AG04449 (cell line): Measurements from ENCODE around the gene LAMA3.

Source experiments
- CTCF ChIA-PET: fragments of 350-600 bp; formaldehyde crosslinking; extraction: SDS; loops from one replicate; lab custom pipeline; 2021; ENCODE audit warnings: antibody characterized with exemption; lab: Yijun Ruan, JAX
- POLR2A ChIA-PET: fragments of 400-600, 350-600 bp; formaldehyde crosslinking; extraction: SDS; loops from one replicate; lab custom pipeline; 2020; ENCODE audit warnings: antibody characterized with exemption, inconsistent platforms; lab: Yijun Ruan, JAX
- DNase-seq: peaks from one replicate; pipeline ENCODE4 v3.0.0-alpha.2; 2010; ENCODE audit warnings: low read depth, low spot score
- H3K4me3 ChIP-seq: 2 replicates; pipeline ENCODE4 v1.5.1; 2011; ENCODE audit warnings: low read depth, mild to moderate bottlenecking, control low read depth, low read length
- CTCF ChIP-seq: IDR thresholded peaks from one replicate; pipeline ENCODE4 v1.5.1; 2011; ENCODE audit warnings: mild to moderate bottlenecking, moderate library complexity, low read length, control low read depth, inconsistent platforms; ENCODE audit not compliant: insufficient read depth; ENCODE audit errors: missing control alignments

The LAMA3 gene

GRCh38 chr18:23853448-23854195, 164.4 kb downstream of the LAMA3 start:
- ChIA-PET POLR2A (no interaction called here), CTCF (no interaction called here)
- TF ChIP-seq CTCF = no peak
- no peak overlapping the region for H3K4me3 ChIP-seq
- DNase-seq = no peak

GRCh38 chr18:23855721-23856120, 166.5 kb downstream of the LAMA3 start:
- H3K4me3 ChIP-seq = no peak overlapping the region
- POLR2A ChIA-PET = no interaction called here
- TF ChIP-seq CTCF = no peak
- CTCF ChIA-PET = no interaction called here
- DNase-seq = no peak

GRCh38 chr18:23856466-23857163, 167.4 kb downstream of the LAMA3 start:
- TF ChIP-seq CTCF = no peak
- ChIA-PET CTCF (no interaction called here), POLR2A (no interaction called here)
- H3K4me3 ChIP-seq = no peak overlapping the region
- DNase-seq = no peak

GRCh38 chr18:23857164-23857552, 167.9 kb downstream of the LAMA3 start:
- TF ChIP-seq CTCF = no peak
- DNase-seq = no peak
- no peak overlapping the region for H3K4me3 ChIP-seq
- ChIA-PET POLR2A (no interaction called here), CTCF (no interaction called here)

- DNase-seq = peak; percentile 34
- no peak overlapping the region for H3K4me3 ChIP-seq
- no peak for TF ChIP-seq CTCF
- ChIA-PET POLR2A (no interaction called here), CTCF (no interaction called here)
Observed at GRCh38 chr18:23857756-23858155, 168.5 kb downstream of the LAMA3 start.
